Gastrocnemius medialis (tissue), 4 donors: Measurements from ENCODE around the gene PRKAG2. TPM values are rescaled to one million over a fixed set of nuclear protein-coding genes. Genes with fewer than 3 reads are reported as not detected.

Experiments
- ATAC-seq, 2 donors: fragments of 150-250 bp; one replicate each; pipeline ENCODE4 v1.9.1; 2016
- DNase-seq, 2 donors: peaks; one replicate each; pipeline ENCODE4 v3.0.0-alpha.2; 2019
- H3K27ac ChIP-seq, 4 donors: fragments of 200-600 bp; sonication (generic); 1 replicate in 1 of 4; 2 replicates in 3 of 4; pipeline ENCODE4 v1.5.1; 2016 to 2018; ENCODE audit warnings: mild to moderate bottlenecking in 2 of 4, moderate library complexity in 1 of 4
- H3K27me3 ChIP-seq, 3 donors: fragments of 200-600 bp; sonication (generic) in 2 of 3; 1 replicate in 1 of 3; 2 replicates in 2 of 3; pipeline versions ENCODE4 v1.5.1 to v1.6.0; 2016 to 2019; ENCODE audit warnings: mild to moderate bottlenecking in 1 of 3, moderate library complexity in 1 of 3
- H3K36me3 ChIP-seq, 2 donors: fragments of 200-600 bp; sonication (generic) in 1 of 2; one replicate each; pipeline ENCODE4 v1.5.1; 2017 to 2018
- H3K4me1 ChIP-seq, 2 donors: fragments of 200-600 bp; sonication (generic) in 1 of 2; one replicate each; pipeline ENCODE4 v1.5.1; 2016 to 2017; ENCODE audit warnings: mild to moderate bottlenecking in 2 of 2
- H3K4me3 ChIP-seq, 4 donors: fragments of 200-600 bp; sonication (generic) in 3 of 4; 1 replicate in 1 of 4; 2 replicates in 3 of 4; pipeline ENCODE4 v1.5.1; 2016 to 2019; ENCODE audit warnings: mild to moderate bottlenecking in 2 of 4
- H3K9me3 ChIP-seq, 3 donors: fragments of 200-600 bp; sonication (generic) in 2 of 3; 1 replicate in 1 of 3; 2 replicates in 2 of 3; pipeline ENCODE4 v1.5.1; 2016 to 2019
- POLR2A ChIP-seq, 2 donors: fragments of 450-650 bp; IDR thresholded peaks; one replicate each; pipeline ENCODE4 v1.6.1; 2017; ENCODE audit warnings: antibody characterized with exemption in 2 of 2, mild to moderate bottlenecking in 2 of 2, moderate library complexity in 2 of 2
- in situ Hi-C, 4 donors: fragments of 200-750 bp; cut with MboI; loops; one replicate each; pipeline versions ENCODE4 v1.15.0 to v1.8.0; 2017; ENCODE audit warnings: low sequenced_read_pairs in 4 of 4
- intact Hi-C: fragments of 100-400 bp; cut with DNase I; formaldehyde crosslinking; loops from one replicate; pipeline ENCODE4 v1.15.1; 2023; ENCODE audit warnings: low total_unique reads
- total RNA-seq, 4 donors: library from RNA; depleted of rRNA; stranded (reverse); fragments of >200 nt; gene quantifications; one replicate each; pipeline versions ENCODE4 v1.1.0 to v1.2.3, GENCODE V29; 2016
- TF ChIP-seq, protein P1 (sequence below), 5 experiments: fragments of 450-650 bp in 3 of 5; fragments of 200-600 bp in 2 of 5; sonication (generic) in 2 of 5; IDR thresholded peaks in 4 of 5; conservative IDR thresholded peaks in 1 of 5; 1 replicate in 4 of 5; 2 replicates in 1 of 5; pipeline ENCODE4 v1.5.1; 2016 to 2019; ENCODE audit warnings: antibody characterized with exemption in 5 of 5, mild to moderate bottlenecking in 3 of 5, moderate library complexity in 3 of 5

The PRKAG2 gene
- total RNA-seq, 4 donors from 2014 or later, result 5.3 to 32.6 (median 13.9) TPM

DNA sequence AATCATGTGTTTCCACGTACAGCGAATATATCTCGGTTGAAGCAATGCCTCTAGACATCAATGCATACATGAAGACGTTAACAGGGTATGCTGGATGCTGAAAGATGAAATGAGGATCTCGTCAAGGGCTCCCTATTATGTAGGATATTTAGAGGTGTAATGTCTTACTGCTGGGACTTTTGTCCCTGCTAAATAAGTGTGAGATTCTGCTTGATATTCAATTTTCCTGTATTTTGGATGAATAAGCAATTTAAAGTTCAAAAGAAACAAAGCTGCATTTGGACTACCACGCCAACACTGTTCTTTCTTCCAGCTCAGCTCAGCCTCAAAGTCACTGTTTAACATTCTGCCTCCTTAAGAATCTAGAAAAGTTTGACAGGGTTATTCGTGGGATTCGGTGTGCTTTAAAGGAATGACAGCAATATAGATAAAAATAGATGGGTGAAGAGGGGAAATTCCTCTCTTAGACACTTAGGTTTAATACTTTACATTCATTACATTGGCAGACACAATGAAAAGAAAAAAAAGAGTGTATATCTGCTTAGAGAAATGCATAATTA, 247.1 kb downstream of the PRKAG2 start:
- in situ Hi-C loops, result loop anchor here (5.0 to 10.0 kb wide), 5 partner anchors 55 to 138 kb away; no protein-coding TSS in a partner anchor

DNA sequence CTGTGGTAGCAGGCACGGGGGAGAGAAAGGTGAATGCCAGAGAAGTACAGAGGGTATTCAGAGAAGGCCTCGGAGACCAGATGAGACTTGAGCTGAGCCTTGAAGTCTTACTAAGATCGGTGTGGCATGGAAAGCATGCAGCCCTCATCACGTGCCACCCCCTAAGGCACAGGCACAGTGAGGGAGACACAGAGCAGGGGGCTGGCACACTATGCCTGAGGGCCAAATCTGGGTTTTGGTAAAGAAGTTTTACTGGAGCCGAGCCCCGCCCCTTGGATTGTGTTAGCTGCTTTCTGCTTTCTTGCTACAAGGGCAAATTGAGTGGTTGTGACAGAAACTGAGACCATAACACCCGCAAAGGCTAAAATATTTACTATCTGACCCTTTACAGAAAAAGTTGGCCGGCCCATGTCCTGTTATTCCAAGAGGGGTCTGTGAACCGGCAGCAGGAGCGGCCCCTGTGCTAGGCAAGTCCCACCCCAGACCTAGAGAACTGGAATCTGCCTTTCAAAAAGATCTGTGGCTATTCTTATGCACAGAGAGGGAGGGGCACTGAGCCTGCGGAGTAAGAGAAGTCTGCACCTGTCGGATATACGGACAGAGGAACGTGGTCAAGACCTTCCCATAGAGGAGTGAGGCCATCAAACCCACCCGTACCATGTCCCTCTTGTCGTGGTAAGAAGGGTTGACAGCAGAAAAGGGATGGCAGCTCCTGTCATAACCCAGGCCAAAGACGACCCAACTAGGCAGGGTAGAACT, 247.9 kb downstream of the PRKAG2 start:
- H3K4me1 ChIP-seq, result peaks cover 10 to 13% of the 10 kb centered on the region in 2 donors
- intact Hi-C loops, result no loop called here
- no peak for ATAC-seq
- TF ChIP-seq, protein P1, sequence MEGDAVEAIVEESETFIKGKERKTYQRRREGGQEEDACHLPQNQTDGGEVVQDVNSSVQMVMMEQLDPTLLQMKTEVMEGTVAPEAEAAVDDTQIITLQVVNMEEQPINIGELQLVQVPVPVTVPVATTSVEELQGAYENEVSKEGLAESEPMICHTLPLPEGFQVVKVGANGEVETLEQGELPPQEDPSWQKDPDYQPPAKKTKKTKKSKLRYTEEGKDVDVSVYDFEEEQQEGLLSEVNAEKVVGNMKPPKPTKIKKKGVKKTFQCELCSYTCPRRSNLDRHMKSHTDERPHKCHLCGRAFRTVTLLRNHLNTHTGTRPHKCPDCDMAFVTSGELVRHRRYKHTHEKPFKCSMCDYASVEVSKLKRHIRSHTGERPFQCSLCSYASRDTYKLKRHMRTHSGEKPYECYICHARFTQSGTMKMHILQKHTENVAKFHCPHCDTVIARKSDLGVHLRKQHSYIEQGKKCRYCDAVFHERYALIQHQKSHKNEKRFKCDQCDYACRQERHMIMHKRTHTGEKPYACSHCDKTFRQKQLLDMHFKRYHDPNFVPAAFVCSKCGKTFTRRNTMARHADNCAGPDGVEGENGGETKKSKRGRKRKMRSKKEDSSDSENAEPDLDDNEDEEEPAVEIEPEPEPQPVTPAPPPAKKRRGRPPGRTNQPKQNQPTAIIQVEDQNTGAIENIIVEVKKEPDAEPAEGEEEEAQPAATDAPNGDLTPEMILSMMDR (IDR thresholded peaks at IDR 0.05 in 4 of 5, conservative IDR thresholded peaks at IDR 0.05 in 1 of 5), result no peak
- TF ChIP-seq POLR2A (IDR thresholded peaks at IDR 0.05), result no peak
- no peak for DNase-seq
- in situ Hi-C loops, result loop anchor here (5.0 to 10.0 kb wide), 5 partner anchors 56 to 138 kb away; no protein-coding TSS in a partner anchor
- no peaks in the 10 kb centered on the region for H3K36me3 ChIP-seq
- no peaks in the 10 kb centered on the region for H3K27me3 ChIP-seq
- no peak overlapping the region for H3K27ac ChIP-seq
- no peaks in the 10 kb centered on the region for H3K9me3 ChIP-seq
- no peak overlapping the region for H3K4me3 ChIP-seq

More for the DNA sequence above, 247.1 kb downstream of the PRKAG2 start:
- ATAC-seq (no peak), DNase-seq (no peak)
- peaks cover 10 to 13% of the 10 kb centered on the region in 2 donors for H3K4me1 ChIP-seq
- H3K27me3 ChIP-seq, result no peaks in the 10 kb centered on the region
- H3K36me3 ChIP-seq, result no peaks in the 10 kb centered on the region
- no peaks in the 10 kb centered on the region for H3K9me3 ChIP-seq
- H3K27ac ChIP-seq, result no peak overlapping the region
- intact Hi-C loops, result loop anchor here (5.0 to 10.0 kb wide), 4 partner anchors 58 to 245 kb away; partner anchors contain the start of gene PRKAG2
- no peak overlapping the region for H3K4me3 ChIP-seq
- TF ChIP-seq, protein P1 (IDR thresholded peaks at IDR 0.05 in 4 of 5, conservative IDR thresholded peaks at IDR 0.05 in 1 of 5), result no peak
- no peak for TF ChIP-seq POLR2A (IDR thresholded peaks at IDR 0.05)

DNA sequence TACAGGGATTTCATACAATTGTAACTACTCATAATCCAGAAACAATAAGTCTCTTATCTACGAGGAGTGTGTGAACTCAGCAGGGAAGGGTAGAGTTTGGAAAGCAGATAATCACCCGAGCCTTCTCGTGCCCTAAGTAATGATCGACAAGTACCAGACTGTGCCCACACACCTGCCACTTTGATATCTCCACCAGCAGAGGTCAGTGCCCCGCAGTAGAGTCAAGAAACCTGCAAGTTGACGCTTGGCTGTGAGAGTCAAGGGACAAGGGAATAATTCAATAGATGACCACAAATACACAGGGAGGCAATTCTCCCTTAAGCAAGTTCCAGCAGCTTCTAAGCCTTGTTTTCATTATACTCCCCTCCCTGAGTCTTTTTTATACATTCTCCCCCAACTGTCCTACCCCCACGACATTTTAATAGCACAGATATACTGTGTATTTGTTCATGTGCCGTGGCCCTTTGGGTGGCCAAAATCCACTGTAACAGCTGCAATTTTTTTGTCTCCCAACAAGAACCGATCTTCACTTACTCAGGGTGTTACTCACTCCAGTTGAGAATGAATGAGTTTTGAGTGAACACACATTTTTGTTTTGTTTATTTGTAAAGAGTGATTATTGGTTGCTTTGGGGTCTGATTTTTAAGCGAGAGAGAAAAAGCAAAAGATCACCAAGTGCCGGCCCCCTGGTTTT, 250.3 kb downstream of the PRKAG2 start:
- no peaks in the 10 kb centered on the region for H3K9me3 ChIP-seq
- intact Hi-C loops (loop anchor here (1.0 kb wide), 1 partner anchor 133 kb away; no protein-coding TSS in a partner anchor), in situ Hi-C loops (loop anchor here (5.0 to 10.0 kb wide), 5 partner anchors 58 to 141 kb away; no protein-coding TSS in a partner anchor)
- peak; percentile 46 to 57 for DNase-seq
- peak; percentile 86 to 91 for ATAC-seq
- no peaks in the 10 kb centered on the region for H3K27me3 ChIP-seq
- H3K27ac ChIP-seq, result no peak overlapping the region
- TF ChIP-seq, protein P1 (IDR thresholded peaks at IDR 0.05 in 4 of 5, conservative IDR thresholded peaks at IDR 0.05 in 1 of 5), result peak; percentile 53 to 79 (median 69)
- TF ChIP-seq POLR2A (IDR thresholded peaks at IDR 0.05), result no peak
- H3K36me3 ChIP-seq, result no peaks in the 10 kb centered on the region
- no peak overlapping the region for H3K4me3 ChIP-seq
- peaks cover 10 to 13% of the 10 kb centered on the region in 2 donors for H3K4me1 ChIP-seq

DNA sequence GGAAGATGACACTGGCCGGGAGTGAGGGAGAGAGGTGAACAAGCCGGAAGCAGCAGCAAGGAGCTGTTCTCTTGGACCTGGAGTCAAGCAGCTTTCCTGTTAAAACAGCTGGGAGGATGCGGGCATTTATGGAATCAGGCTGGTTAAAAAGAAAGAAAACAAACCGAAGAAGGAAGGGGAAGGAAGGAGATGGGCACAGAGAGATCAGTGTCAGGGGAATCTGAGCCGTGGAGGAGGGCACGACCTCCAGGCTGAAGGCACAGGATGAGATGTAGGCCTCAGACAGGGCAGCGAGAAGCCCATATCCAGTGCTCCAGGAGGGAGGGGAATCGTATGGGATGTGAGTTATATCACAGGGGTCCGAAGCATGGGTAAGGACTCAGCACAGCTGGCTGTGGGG, 251.3 kb downstream of the PRKAG2 start:
- no peaks in the 10 kb centered on the region for H3K36me3 ChIP-seq
- in situ Hi-C loops (loop anchor here (5.0 to 10.0 kb wide), 5 partner anchors 59 to 142 kb away; no protein-coding TSS in a partner anchor), intact Hi-C loops (loop anchor here (1.0 kb wide), 1 partner anchor 134 kb away; no protein-coding TSS in a partner anchor)
- no peak overlapping the region for H3K27ac ChIP-seq
- H3K9me3 ChIP-seq, result no peaks in the 10 kb centered on the region
- no peak overlapping the region for H3K4me3 ChIP-seq
- ATAC-seq (no peak), DNase-seq (no peak)
- H3K27me3 ChIP-seq, result no peaks in the 10 kb centered on the region
- H3K4me1 ChIP-seq, result peaks cover 2 to 3% of the 10 kb centered on the region in 2 donors
- TF ChIP-seq, protein P1 (IDR thresholded peaks at IDR 0.05 in 4 of 5, conservative IDR thresholded peaks at IDR 0.05 in 1 of 5), result no peak
- TF ChIP-seq POLR2A (IDR thresholded peaks at IDR 0.05), result no peak
